Erythroblast (primary cell): Measurements from ENCODE around the gene SIRPD.
"Not testable (repeated sequence)": the region's sequence is repeated elsewhere in the genome, so short reads cannot be mapped to it uniquely, and the experiment has no call there.

Experiments used
- GATA1 ChIP-seq: IDR thresholded peaks from 2 replicates; pipeline ENCODE4 v1.6.1; 2011; ENCODE audit warnings: low read depth, mild to moderate bottlenecking, control low read depth, low read length, moderate library complexity
- POLR2A ChIP-seq: IDR thresholded peaks from 2 replicates; pipeline ENCODE4 v1.6.1; 2011; ENCODE audit warnings: mild to moderate bottlenecking, low read length

- not testable (repeated sequence) for TF ChIP-seq POLR2A, GATA1
Observed at GRCh38 chr20:1577313-1577712, 19.8 kb upstream of the SIRPD start.
